ENCODE measurements around the gene FRYL.

GRCh38 chr4:48796191-48796926 lies 16.3 kb upstream of the FRYL start:
- TF ChIP-seq JUN (IDR thresholded peaks at IDR 0.05; ENCODE audit: low read depth, low read length) (no peak), POLR2A (IDR thresholded peaks at IDR 0.05; ENCODE audit: control extremely low read depth in 1 of 2, low read depth in 2 of 2, low read length in 2 of 2) (no peak), TEAD4 (IDR thresholded peaks at IDR 0.05; ENCODE audit: low read depth, low read length) (no peak)

Data from H1 (cell line).